Measurements from ENCODE around the gene ADNP. TPM values are rescaled to one million over a fixed set of nuclear protein-coding genes. Genes with fewer than 3 reads are reported as not detected.

Gene ADNP
- polyA plus RNA-seq, 1 donor (not counting 4 experiments of a cell fraction or from before 2014, with no cell fraction given), result 29.3 TPM

- Histone ChIP-seq H3K4me1 (ENCODE audit: control insufficient read depth, extremely low read depth, insufficient read depth, low read length) (peaks cover 56% of the 10 kb centered on the region), H4K20me1 (ENCODE audit: control insufficient read depth, extremely low read depth, insufficient read depth, low read length) (no peaks in the 10 kb centered on the region), H3K79me2 (ENCODE audit: control insufficient read depth, insufficient read depth, low read length) (no peaks in the 10 kb centered on the region), H3K27ac (ENCODE audit: control insufficient read depth, insufficient read depth, low read length) (peak overlapping the region; percentile 86), H3K4me2 (ENCODE audit: control insufficient read depth, extremely low read depth, insufficient read depth, low read depth, low read length) (peak overlapping the region; percentile 50), H3K9me1 (ENCODE audit: control insufficient read depth, extremely low read depth, insufficient read depth, low read length) (peaks cover 2% of the 10 kb centered on the region), H3K9me3 (ENCODE audit: control insufficient read depth, low read depth, low read length) (no peaks in the 10 kb centered on the region), H3K36me3 (ENCODE audit: control insufficient read depth in 2 of 2, extremely low read depth in 1 of 2, insufficient read depth in 2 of 2, low read length in 2 of 2) (no peaks in the 10 kb centered on the region), H3K4me3 (ENCODE audit: control insufficient read depth in 2 of 3, extremely low read depth in 1 of 3, insufficient read depth in 2 of 3, low read depth in 1 of 3, low read length in 3 of 3) (no peak overlapping the region), H3K27me3 (ENCODE audit: control insufficient read depth, extremely low read depth, insufficient read depth, low read length) (no peaks in the 10 kb centered on the region), H2AFZ (ENCODE audit: control insufficient read depth, low read length) (no peak overlapping the region), H3K9ac (ENCODE audit: control insufficient read depth, extremely low read depth, insufficient read depth, low read length) (peak overlapping the region; percentile 55)
- FAIRE-seq (peak; percentile 72), DNase-seq (ENCODE audit: low read depth, low spot score) (peak; percentile 100)
- dilution Hi-C loops (cut with MboI; ENCODE audit: extremely low pct_ligation_motif_present, low sequenced_read_pairs), result no loop called here
- TF ChIP-seq EZH2 (IDR thresholded peaks at IDR 0.05; ENCODE audit: low read length), result no peak
- TF ChIP-seq CTCF (optimal IDR thresholded peaks at IDR 0.05 in 1 of 3, IDR thresholded peaks at IDR 0.05 in 1 of 3, conservative IDR thresholded peaks at IDR 0.05 in 1 of 3; ENCODE audit: extremely low read depth in 1 of 3, insufficient read depth in 2 of 3, low read length in 3 of 3), result no peak
These were observed 86.7 kb downstream of the ADNP start for GRCh38 chr20:50844430-50845100.

GRCh38 chr20:50843331-50844276 lies 87.6 kb downstream of the ADNP start:
- H3K4me3 ChIP-seq (ENCODE audit: control insufficient read depth in 2 of 3, extremely low read depth in 1 of 3, insufficient read depth in 2 of 3, low read depth in 1 of 3, low read length in 3 of 3), result peak overlapping the region in 1 of 3 experiments; percentile 13
- peaks cover 56% of the 10 kb centered on the region for H3K4me1 ChIP-seq (ENCODE audit: control insufficient read depth, extremely low read depth, insufficient read depth, low read length)
- DNase-seq (ENCODE audit: low read depth, low spot score), result peak; percentile 85
- H2AFZ ChIP-seq (ENCODE audit: control insufficient read depth, low read length), result no peak overlapping the region
- H3K9ac ChIP-seq (ENCODE audit: control insufficient read depth, extremely low read depth, insufficient read depth, low read length), result peak overlapping the region; percentile 17
- peak; percentile 84 for FAIRE-seq
- H3K9me3 ChIP-seq (ENCODE audit: control insufficient read depth, low read depth, low read length), result no peaks in the 10 kb centered on the region
- H3K4me2 ChIP-seq (ENCODE audit: control insufficient read depth, extremely low read depth, insufficient read depth, low read depth, low read length), result peak overlapping the region; percentile 22
- H3K79me2 ChIP-seq (ENCODE audit: control insufficient read depth, insufficient read depth, low read length), result no peaks in the 10 kb centered on the region
- H4K20me1 ChIP-seq (ENCODE audit: control insufficient read depth, extremely low read depth, insufficient read depth, low read length), result no peaks in the 10 kb centered on the region
- H3K27ac ChIP-seq (ENCODE audit: control insufficient read depth, insufficient read depth, low read length), result peak overlapping the region; percentile 77
- H3K36me3 ChIP-seq (ENCODE audit: control insufficient read depth in 2 of 2, extremely low read depth in 1 of 2, insufficient read depth in 2 of 2, low read length in 2 of 2), result no peaks in the 10 kb centered on the region
- TF ChIP-seq CTCF (optimal IDR thresholded peaks at IDR 0.05 in 1 of 3, IDR thresholded peaks at IDR 0.05 in 1 of 3, conservative IDR thresholded peaks at IDR 0.05 in 1 of 3; ENCODE audit: extremely low read depth in 1 of 3, insufficient read depth in 2 of 3, low read length in 3 of 3) (no peak), EZH2 (IDR thresholded peaks at IDR 0.05; ENCODE audit: low read length) (no peak)
- peaks cover 2% of the 10 kb centered on the region for H3K9me1 ChIP-seq (ENCODE audit: control insufficient read depth, extremely low read depth, insufficient read depth, low read length)
- dilution Hi-C loops (cut with MboI; ENCODE audit: extremely low pct_ligation_motif_present, low sequenced_read_pairs), result no loop called here
- H3K27me3 ChIP-seq (ENCODE audit: control insufficient read depth, extremely low read depth, insufficient read depth, low read length), result no peaks in the 10 kb centered on the region
